ENCODE measurements around the gene SDK1. TPM values are rescaled to one million over a fixed set of nuclear protein-coding genes. Genes with fewer than 3 reads are reported as not detected.

The SDK1 gene
- total RNA-seq, 1 donor = 0.36 TPM

GRCh38 chr7:4200546-4201094 lies 899.6 kb downstream of the SDK1 start:
- Histone ChIP-seq H3K36me3 (ENCODE audit: insufficient read depth, low read length) (no peaks in the 10 kb centered on the region), H3K27me3 (ENCODE audit: insufficient read depth, low read length) (no peaks in the 10 kb centered on the region), H3K79me2 (ENCODE audit: insufficient read depth, low read length) (no peaks in the 10 kb centered on the region), H3K4me3 (ENCODE audit: insufficient read depth, low read length) (no peak overlapping the region), H3K4me1 (ENCODE audit: insufficient read depth, low read length) (no peaks in the 10 kb centered on the region), H3K9me3 (ENCODE audit: low read depth, low read length) (no peaks in the 10 kb centered on the region), H4K20me1 (ENCODE audit: insufficient read depth, low read length) (no peaks in the 10 kb centered on the region), H3K27ac (ENCODE audit: low read depth, low read length) (no peak overlapping the region), H3K4me2 (ENCODE audit: insufficient read depth, low read length) (no peak overlapping the region), H2AFZ (ENCODE audit: low read length) (no peak overlapping the region)
- DNase-seq (ENCODE audit: insufficient read length, low spot score, missing footprints) = no peak
- no peak for TF ChIP-seq CTCF (IDR thresholded peaks at IDR 0.05; ENCODE audit: extremely low read depth, low read depth, low read length)

GRCh38 chr7:4201566-4201965 lies 900.5 kb downstream of the SDK1 start:
- no peak for TF ChIP-seq CTCF (IDR thresholded peaks at IDR 0.05; ENCODE audit: extremely low read depth, low read depth, low read length)
- H3K79me2 ChIP-seq (ENCODE audit: insufficient read depth, low read length) = no peaks in the 10 kb centered on the region
- H2AFZ ChIP-seq (ENCODE audit: low read length) = no peak overlapping the region
- H3K27ac ChIP-seq (ENCODE audit: low read depth, low read length) = no peak overlapping the region
- H3K27me3 ChIP-seq (ENCODE audit: insufficient read depth, low read length) = no peaks in the 10 kb centered on the region
- no peaks in the 10 kb centered on the region for H3K4me1 ChIP-seq (ENCODE audit: insufficient read depth, low read length)
- H3K4me3 ChIP-seq (ENCODE audit: insufficient read depth, low read length) = no peak overlapping the region
- H3K4me2 ChIP-seq (ENCODE audit: insufficient read depth, low read length) = no peak overlapping the region
- DNase-seq (ENCODE audit: insufficient read length, low spot score, missing footprints) = no peak
- H3K36me3 ChIP-seq (ENCODE audit: insufficient read depth, low read length) = no peaks in the 10 kb centered on the region
- no peaks in the 10 kb centered on the region for H4K20me1 ChIP-seq (ENCODE audit: insufficient read depth, low read length)
- no peaks in the 10 kb centered on the region for H3K9me3 ChIP-seq (ENCODE audit: low read depth, low read length)

GRCh38 chr7:4202154-4202736 lies 901.2 kb downstream of the SDK1 start:
- Histone ChIP-seq H4K20me1 (ENCODE audit: insufficient read depth, low read length) (no peaks in the 10 kb centered on the region), H3K4me3 (ENCODE audit: insufficient read depth, low read length) (no peak overlapping the region), H3K4me1 (ENCODE audit: insufficient read depth, low read length) (no peaks in the 10 kb centered on the region), H3K9me3 (ENCODE audit: low read depth, low read length) (no peaks in the 10 kb centered on the region), H3K27ac (ENCODE audit: low read depth, low read length) (no peak overlapping the region), H3K79me2 (ENCODE audit: insufficient read depth, low read length) (no peaks in the 10 kb centered on the region), H2AFZ (ENCODE audit: low read length) (no peak overlapping the region), H3K27me3 (ENCODE audit: insufficient read depth, low read length) (no peaks in the 10 kb centered on the region), H3K4me2 (ENCODE audit: insufficient read depth, low read length) (no peak overlapping the region), H3K36me3 (ENCODE audit: insufficient read depth, low read length) (no peaks in the 10 kb centered on the region)
- DNase-seq (ENCODE audit: insufficient read length, low spot score, missing footprints) = no peak
- TF ChIP-seq CTCF (IDR thresholded peaks at IDR 0.05; ENCODE audit: extremely low read depth, low read depth, low read length) = no peak

GRCh38 chr7:4202954-4203353 lies 901.9 kb downstream of the SDK1 start:
- Histone ChIP-seq H4K20me1 (ENCODE audit: insufficient read depth, low read length) (no peaks in the 10 kb centered on the region), H3K4me3 (ENCODE audit: insufficient read depth, low read length) (no peak overlapping the region), H3K4me1 (ENCODE audit: insufficient read depth, low read length) (no peaks in the 10 kb centered on the region), H3K79me2 (ENCODE audit: insufficient read depth, low read length) (no peaks in the 10 kb centered on the region), H3K36me3 (ENCODE audit: insufficient read depth, low read length) (no peaks in the 10 kb centered on the region), H2AFZ (ENCODE audit: low read length) (no peak overlapping the region), H3K27ac (ENCODE audit: low read depth, low read length) (no peak overlapping the region), H3K4me2 (ENCODE audit: insufficient read depth, low read length) (no peak overlapping the region), H3K27me3 (ENCODE audit: insufficient read depth, low read length) (no peaks in the 10 kb centered on the region), H3K9me3 (ENCODE audit: low read depth, low read length) (no peaks in the 10 kb centered on the region)
- no peak for TF ChIP-seq CTCF (IDR thresholded peaks at IDR 0.05; ENCODE audit: extremely low read depth, low read depth, low read length)
- DNase-seq (ENCODE audit: insufficient read length, low spot score, missing footprints) = no peak

Data from osteoblast (primary cell).